ENCODE data around the gene AQP6. TPM values are rescaled to one million over a fixed set of nuclear protein-coding genes. Genes with fewer than 3 reads are reported as not detected.
A peak's percentile ranks its signal among the peaks of the same experiment; 100 is the strongest.

The AQP6 gene
- total RNA-seq, 2 experiments from 2014 or later: not detected

DNA sequence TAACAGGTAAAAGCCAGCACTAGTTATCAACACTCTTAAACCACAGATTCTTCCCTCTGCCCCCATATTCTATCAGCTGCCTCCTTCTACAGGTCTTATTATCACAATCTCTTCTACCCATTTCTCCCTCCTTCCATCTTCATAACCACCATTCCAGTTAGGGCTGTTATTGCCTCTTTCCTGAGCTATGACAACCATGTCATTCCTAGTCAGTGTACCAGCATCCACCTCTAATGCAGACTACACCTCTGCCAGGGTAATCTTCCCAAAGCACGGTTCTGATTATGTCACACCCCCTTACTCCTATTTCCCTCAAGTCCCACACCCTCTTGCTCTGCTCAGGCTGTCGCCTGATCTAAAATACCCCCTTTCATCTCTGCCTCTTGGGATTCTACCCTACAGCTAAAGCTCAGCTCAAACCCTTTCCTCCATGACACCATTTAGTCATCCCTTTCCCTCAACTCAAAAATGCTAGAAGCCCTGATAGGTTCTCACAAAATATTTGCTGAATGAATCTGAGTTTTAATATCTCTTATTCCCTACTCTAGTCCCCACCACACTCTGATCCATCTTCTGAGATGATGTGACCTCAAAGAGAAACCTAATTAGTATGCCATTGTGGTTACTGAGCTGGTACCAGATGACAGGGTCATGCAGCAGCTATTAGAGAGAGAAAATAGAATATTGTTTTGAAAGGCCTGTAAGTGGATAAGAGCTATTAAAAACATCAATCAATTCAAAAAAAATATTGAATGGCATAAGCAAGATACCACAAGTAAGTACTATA, 40.8 kb downstream of the AQP6 start:
- no peaks in the 10 kb centered on the region for H3K27me3 Mint-ChIP-seq
- peaks cover 24% of the 10 kb centered on the region for H3K4me1 Mint-ChIP-seq
- no peaks in the 10 kb centered on the region for H3K9me3 Mint-ChIP-seq (ENCODE audit: low read depth)
- CTCF ChIA-PET: interaction anchor here (0.6 to 3.5 kb wide), 6 partner anchors 20 to 68 kb away, joined by 3 to 18 read pairs (median 4); no protein-coding TSS in a partner anchor
- H3K27ac Mint-ChIP-seq: no peak overlapping the region
- H3K4me3 Mint-ChIP-seq: no peak overlapping the region
- no peak for DNase-seq
- ATAC-seq: peak; percentile 60
- peaks cover 39% of the 10 kb centered on the region for H3K36me3 Mint-ChIP-seq

DNA sequence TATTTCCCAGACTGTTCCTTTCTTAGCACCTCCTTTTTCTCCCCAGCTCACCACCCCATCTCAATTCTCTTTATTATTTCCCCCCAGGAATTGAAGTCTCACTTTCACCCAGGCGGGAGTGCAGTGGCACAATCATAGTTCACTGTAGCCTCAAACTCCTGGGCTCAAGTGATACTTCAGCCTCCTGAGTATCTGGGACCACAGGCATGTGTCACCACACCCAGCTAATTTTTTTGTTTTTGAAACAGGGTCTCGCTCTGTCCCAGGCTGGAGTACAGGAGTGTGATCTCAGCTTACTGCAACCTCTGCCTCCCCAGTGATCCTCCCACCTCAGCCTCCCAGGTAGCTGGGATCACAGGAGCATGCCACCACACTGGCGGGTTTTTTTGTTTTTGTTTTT, 41.6 kb downstream of the AQP6 start:
- Mint-ChIP-seq H3K27me3 (no peaks in the 10 kb centered on the region), H3K36me3 (peaks cover 41% of the 10 kb centered on the region), H3K9me3 (ENCODE audit: low read depth) (no peaks in the 10 kb centered on the region), H3K4me3 (no peak overlapping the region), H3K27ac (peak overlapping the region; percentile 57), H3K4me1 (peaks cover 30% of the 10 kb centered on the region)
- DNase-seq: no peak
- CTCF ChIA-PET: interaction anchor here (0.6 to 3.5 kb wide), 5 partner anchors 21 to 854 kb away, joined by 3 to 18 read pairs (median 4); no protein-coding TSS in a partner anchor
- no peak for ATAC-seq

DNA sequence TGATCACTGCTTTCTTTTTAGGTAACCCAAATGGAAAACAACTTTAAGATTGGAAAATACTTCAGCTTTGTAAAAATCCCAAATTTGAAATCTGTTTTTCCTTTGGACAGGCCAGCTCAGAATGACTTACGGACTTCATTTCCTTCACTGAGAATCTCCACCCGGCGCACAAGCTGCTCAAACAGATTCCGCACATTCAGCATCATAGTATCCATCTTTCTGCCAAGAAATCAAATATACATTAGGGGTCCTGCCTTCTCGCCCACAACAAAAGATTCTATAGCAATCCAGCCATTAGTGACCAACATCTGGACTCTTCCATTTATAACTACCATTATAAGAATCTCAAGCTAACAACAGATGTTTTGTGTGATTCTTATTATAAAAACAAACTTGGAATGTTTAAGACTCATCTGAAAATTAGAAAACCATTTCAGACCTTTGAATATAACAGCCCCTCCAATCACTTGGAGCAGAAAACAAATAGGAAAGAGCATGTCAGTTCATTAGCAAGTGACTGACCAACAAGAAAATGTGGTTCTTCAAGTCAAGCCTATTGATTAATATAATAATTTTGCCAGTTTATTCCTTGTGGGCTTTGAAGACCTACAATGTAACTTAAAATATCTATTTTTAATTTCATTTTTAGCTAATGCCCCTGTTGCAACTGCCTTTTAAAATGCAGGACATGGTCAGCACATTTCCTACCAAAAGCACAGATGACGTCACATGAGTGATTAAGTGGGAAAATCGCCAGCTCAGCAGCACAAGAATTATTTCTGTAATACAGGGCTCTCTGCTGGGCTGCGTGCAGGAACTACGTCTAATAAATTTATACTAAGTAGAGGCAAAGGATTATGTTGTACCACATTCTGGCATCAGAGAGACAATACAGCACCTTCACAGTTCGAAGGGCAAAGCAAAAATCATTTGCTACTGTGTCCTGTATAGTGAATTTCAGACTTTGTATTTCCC, 44.0 kb downstream of the AQP6 start:
- Mint-ChIP-seq H3K4me1 (peaks cover 36% of the 10 kb centered on the region), H3K27ac (no peak overlapping the region), H3K36me3 (peaks cover 42% of the 10 kb centered on the region), H3K4me3 (no peak overlapping the region), H3K9me3 (ENCODE audit: low read depth) (no peaks in the 10 kb centered on the region), H3K27me3 (no peaks in the 10 kb centered on the region)
- ATAC-seq (no peak), DNase-seq (no peak)
- CTCF ChIA-PET: interaction anchor here (0.9 to 3.5 kb wide), 6 partner anchors 12 to 150 kb away, joined by 3 to 18 read pairs (median 4); no protein-coding TSS in a partner anchor

DNA sequence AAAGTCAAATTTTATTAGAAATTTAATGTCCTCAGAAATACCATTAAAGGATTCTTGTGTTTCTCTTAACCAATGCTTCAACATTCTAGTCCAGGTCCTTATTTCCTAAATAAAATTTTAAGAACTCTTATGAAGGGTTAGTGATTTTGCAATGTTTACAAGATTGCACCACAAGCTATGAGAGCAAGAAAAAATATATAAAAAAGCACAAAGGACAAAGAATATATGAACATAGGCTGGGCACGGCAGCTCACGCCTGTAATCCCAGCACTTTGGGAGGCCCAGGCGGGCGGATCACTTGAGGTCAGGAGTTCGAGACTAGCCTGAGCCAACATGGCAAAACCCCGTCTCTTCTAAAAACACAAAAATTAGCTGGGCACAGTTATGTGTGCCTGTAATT, 44.9 kb downstream of the AQP6 start:
- peaks cover 39% of the 10 kb centered on the region for H3K4me1 Mint-ChIP-seq
- no peak overlapping the region for H3K4me3 Mint-ChIP-seq
- H3K36me3 Mint-ChIP-seq: peaks cover 47% of the 10 kb centered on the region
- H3K9me3 Mint-ChIP-seq (ENCODE audit: low read depth): no peaks in the 10 kb centered on the region
- H3K27me3 Mint-ChIP-seq: no peaks in the 10 kb centered on the region
- ATAC-seq (no peak), DNase-seq (no peak)
- CTCF ChIA-PET: interaction anchor here (0.7 to 2.6 kb wide), 8 partner anchors 12 to 240 kb away, joined by 3 to 12 read pairs (median 5); partner anchors contain the start of gene COX14
- no peak overlapping the region for H3K27ac Mint-ChIP-seq

DNA sequence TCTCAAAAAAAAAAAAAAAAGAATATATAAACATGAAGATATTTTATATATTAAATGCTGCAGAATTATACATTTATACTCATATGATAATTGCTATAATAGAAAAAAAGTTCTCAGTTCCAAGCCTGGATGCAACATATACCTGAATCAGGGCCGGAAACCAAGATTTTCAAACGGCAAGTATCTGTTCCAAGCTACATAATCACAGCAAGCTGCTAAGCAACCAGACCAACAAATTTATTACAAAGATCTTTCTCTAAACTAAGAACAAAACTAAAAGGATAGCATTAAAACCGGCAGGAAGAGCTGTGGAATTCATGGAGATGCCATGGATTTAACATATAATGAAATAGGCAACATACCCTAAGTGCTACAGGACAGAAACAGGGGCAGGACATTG, 45.4 kb downstream of the AQP6 start:
- H3K36me3 Mint-ChIP-seq: peaks cover 51% of the 10 kb centered on the region
- no peaks in the 10 kb centered on the region for H3K27me3 Mint-ChIP-seq
- H3K27ac Mint-ChIP-seq: no peak overlapping the region

DNA sequence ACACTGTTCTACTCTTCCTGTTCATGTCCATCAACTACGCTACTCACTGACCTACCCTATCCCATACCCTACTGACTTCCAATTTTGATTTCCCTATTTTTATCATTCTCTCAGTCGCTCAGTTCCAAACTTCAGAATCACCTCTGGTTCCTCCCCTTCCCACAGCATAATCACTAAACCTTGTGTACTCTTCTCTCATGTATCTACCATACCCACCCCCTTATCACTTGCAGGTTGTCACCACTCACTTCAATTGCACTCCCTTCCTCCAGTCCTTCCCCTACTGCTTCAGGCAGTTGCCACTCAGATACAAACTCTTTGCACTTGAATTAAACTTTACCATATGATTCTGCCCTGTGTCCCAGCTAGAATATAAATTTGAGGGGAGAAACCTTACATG, 46.2 kb downstream of the AQP6 start:
- ATAC-seq: no peak
- Mint-ChIP-seq H3K36me3 (peaks cover 49% of the 10 kb centered on the region), H3K27me3 (no peaks in the 10 kb centered on the region), H3K27ac (no peak overlapping the region), H3K4me3 (no peak overlapping the region), H3K4me1 (peaks cover 43% of the 10 kb centered on the region), H3K9me3 (ENCODE audit: low read depth) (no peaks in the 10 kb centered on the region)
- no peak for DNase-seq
- CTCF ChIA-PET: interaction anchor here (1.2 to 2.6 kb wide), 4 partner anchors 21 to 93 kb away, joined by 4 to 12 read pairs (median 8); partner anchors contain the start of gene COX14

More for the DNA sequence above, 45.4 kb downstream of the AQP6 start:
- CTCF ChIA-PET: interaction anchor here (0.7 to 2.6 kb wide), 7 partner anchors 13 to 240 kb away, joined by 3 to 12 read pairs (median 4); partner anchors contain the start of gene COX14
- Mint-ChIP-seq H3K4me1 (peaks cover 44% of the 10 kb centered on the region), H3K4me3 (no peak overlapping the region), H3K9me3 (ENCODE audit: low read depth) (no peaks in the 10 kb centered on the region)
- ATAC-seq (no peak), DNase-seq (no peak)

DNA sequence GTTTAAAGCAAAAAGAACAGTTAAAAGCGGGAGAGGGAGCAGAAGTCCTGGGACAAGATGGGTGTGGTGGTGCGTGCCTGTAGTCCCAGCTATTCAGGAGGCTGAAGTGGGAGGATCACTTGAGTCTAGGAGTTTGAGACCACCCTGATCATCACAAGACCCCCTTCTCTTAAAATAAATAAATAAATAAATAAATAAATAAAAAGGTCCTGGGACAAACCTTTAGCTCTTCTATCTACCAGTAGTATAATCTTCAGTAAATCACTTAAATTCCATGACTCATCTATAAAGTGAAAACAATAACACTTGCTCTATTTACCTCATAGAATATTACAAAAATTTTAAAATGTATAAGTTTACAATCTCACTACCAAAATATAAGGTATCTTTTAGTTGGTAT, 46.8 kb downstream of the AQP6 start:
- no peak overlapping the region for H3K27ac Mint-ChIP-seq
- peaks cover 41% of the 10 kb centered on the region for H3K4me1 Mint-ChIP-seq
- CTCF ChIA-PET: interaction anchor here (1.9 to 2.0 kb wide), 2 partner anchors 20 to 25 kb away, joined by 6 to 11 read pairs; no protein-coding TSS in a partner anchor
- no peak overlapping the region for H3K4me3 Mint-ChIP-seq
- no peaks in the 10 kb centered on the region for H3K27me3 Mint-ChIP-seq
- H3K36me3 Mint-ChIP-seq: peaks cover 49% of the 10 kb centered on the region
- ATAC-seq (no peak), DNase-seq (no peak)
- H3K9me3 Mint-ChIP-seq (ENCODE audit: low read depth): no peaks in the 10 kb centered on the region

DNA sequence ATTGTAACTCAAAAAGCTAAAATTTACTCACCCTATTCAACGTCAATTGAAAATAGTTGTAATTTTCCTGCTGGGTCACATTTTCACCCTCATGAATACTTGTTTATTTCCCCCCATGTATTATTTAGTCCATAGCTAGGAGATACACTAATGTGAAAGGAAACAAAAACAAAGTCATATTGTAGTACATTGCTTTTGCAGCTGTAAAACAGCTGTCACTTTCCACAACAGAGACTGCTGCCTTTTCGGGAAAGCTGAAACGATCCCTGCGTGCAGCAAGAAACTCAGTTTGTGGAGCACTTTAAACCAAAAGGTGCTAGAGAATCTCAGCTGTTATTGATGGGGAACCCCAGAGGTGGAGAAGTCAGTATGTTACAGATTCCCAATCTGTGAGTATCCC, 48.3 kb downstream of the AQP6 start:
- H3K36me3 Mint-ChIP-seq: peaks cover 49% of the 10 kb centered on the region
- H3K4me1 Mint-ChIP-seq: peaks cover 46% of the 10 kb centered on the region
- ATAC-seq: no peak
- no peak overlapping the region for H3K4me3 Mint-ChIP-seq
- H3K27ac Mint-ChIP-seq: no peak overlapping the region
- CTCF ChIA-PET: interaction anchor here (0.8 to 1.2 kb wide), 2 partner anchors 18 to 54 kb away, joined by 4 to 6 read pairs; no protein-coding TSS in a partner anchor
- H3K27me3 Mint-ChIP-seq: no peaks in the 10 kb centered on the region
- no peaks in the 10 kb centered on the region for H3K9me3 Mint-ChIP-seq (ENCODE audit: low read depth)
- DNase-seq: no peak

DNA sequence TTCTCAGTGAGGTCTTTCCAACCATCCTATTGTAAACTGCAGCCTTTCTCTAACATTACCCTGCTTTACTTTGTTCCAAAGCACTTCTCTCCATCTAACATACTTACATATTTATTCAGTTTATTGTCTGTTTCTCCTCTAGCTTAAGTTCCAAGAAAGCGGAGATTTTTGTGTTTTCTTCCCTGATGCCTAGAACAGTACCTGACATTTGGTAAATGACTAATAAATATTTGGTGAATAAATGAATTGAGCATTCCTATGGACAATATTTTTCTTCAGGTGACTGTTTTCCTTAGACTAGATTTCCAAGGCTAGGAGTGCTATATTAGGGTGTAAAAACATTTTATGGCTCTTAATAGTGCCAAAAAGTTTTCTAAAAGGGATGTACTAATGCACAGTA, 50.2 kb downstream of the AQP6 start:
- Mint-ChIP-seq H3K27me3 (no peaks in the 10 kb centered on the region), H3K9me3 (ENCODE audit: low read depth) (no peaks in the 10 kb centered on the region), H3K27ac (no peak overlapping the region), H3K4me3 (no peak overlapping the region), H3K4me1 (peaks cover 48% of the 10 kb centered on the region), H3K36me3 (peaks cover 45% of the 10 kb centered on the region)
- CTCF ChIA-PET: interaction anchor here (1.4 kb wide), 1 partner anchor 16 kb away, joined by 4 read pairs; no protein-coding TSS in a partner anchor
- DNase-seq (no peak), ATAC-seq (no peak)

DNA sequence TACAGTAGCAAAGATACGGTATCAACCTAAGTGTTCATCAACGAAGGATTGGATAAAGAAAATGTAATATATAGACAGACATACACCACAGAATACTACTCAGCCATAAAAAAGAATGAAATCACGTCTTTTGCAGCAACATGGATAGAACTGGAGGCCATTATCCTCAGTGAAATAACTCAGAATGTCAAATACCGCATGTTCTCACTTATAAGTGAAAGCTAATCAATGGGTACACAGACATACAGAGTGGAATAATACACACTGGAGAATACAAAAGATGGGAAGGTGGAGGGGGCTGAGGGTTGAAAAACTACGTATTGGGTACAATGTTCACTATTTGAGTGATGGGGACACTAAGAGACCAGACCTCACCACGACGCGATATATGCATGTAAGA, 51.5 kb downstream of the AQP6 start:
- no peaks in the 10 kb centered on the region for H3K27me3 Mint-ChIP-seq
- H3K27ac Mint-ChIP-seq: peak overlapping the region; percentile 96
- CTCF ChIA-PET: interaction anchor here (1.0 to 7.1 kb wide), 3 partner anchors 15 to 56 kb away, joined by 3 to 44 read pairs (median 18); no protein-coding TSS in a partner anchor
- peaks cover 39% of the 10 kb centered on the region for H3K36me3 Mint-ChIP-seq
- peak overlapping the region; percentile 91 for H3K4me3 Mint-ChIP-seq
- no peaks in the 10 kb centered on the region for H3K9me3 Mint-ChIP-seq (ENCODE audit: low read depth)
- peaks cover 40% of the 10 kb centered on the region for H3K4me1 Mint-ChIP-seq
- DNase-seq (no peak), ATAC-seq (no peak)

DNA sequence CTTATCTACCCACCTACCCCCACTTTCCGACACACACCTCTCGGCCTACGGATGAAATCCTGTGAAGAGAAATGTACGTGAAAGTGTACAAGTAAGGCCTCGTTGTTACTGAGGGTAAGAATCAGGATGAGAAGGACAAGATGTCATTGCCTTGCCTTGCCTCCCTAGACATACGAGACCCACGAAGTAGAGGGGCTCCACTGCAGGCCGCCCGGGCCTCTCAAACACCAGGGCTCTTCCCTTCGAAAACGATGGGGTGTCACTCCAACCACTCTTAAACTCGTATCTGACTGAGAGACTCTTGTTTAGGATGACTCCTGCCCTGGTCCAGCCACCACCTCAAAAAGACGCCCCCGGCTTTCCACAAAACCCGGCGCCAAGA, 52.0 kb downstream of the AQP6 start:
- DNase-seq (no peak), ATAC-seq (peak; percentile 38)
- Mint-ChIP-seq H3K4me3 (peak overlapping the region; percentile 91), H3K36me3 (peaks cover 38% of the 10 kb centered on the region), H3K4me1 (peaks cover 38% of the 10 kb centered on the region), H3K27ac (peak overlapping the region; percentile 96), H3K9me3 (ENCODE audit: low read depth) (no peaks in the 10 kb centered on the region), H3K27me3 (no peaks in the 10 kb centered on the region)
- CTCF ChIA-PET: interaction anchor here (0.9 to 7.1 kb wide), 10 partner anchors 14 to 79 kb away, joined by 3 to 44 read pairs (median 4); no protein-coding TSS in a partner anchor

DNA sequence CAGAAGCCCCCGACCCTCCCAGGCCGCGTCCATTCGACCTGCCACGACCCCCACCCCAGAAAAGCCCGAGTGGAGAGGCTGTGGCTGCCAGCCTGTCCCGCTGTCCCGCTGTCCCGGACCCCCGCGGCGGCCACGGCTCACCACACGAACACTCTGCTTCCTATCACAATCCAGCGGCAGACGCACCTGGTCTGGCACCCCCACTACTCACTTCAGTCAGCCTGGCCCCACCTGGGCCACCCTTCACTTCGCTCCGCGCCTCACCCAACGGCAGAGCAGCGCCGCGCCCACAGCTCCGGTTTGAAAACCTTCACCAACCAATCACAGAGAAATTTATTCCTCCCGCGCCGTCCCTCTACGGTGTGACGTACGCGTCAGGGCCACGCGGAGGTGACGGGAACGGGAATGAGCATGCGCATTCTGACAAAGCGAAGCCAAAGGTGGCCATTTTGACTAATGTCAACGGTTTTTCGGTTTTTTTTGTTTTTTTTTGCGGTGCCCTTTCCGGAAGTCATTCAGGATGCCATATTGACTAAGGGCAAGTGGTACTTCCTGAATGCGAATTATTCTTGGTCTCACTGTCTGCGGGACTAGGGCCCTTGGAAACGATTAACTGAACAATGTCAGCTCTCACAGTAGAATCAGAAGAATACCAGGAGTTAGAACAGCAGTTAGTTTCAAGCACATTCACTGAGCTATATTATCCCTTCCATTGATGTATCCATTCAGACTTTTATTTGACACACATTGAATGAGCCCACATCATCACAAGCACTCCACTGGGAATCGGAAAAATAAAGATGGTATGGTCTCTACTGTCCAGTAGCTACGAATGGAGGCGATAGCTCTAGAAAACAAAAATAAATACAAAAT, 52.7 kb downstream of the AQP6 start, which contains the start of gene RACGAP1:
TSS of gene RACGAP1 (minus strand) at position 308 of the 873 bp plus-strand sequence. CDS start 8,779 bp downstream, outside the sequence.
- Mint-ChIP-seq H3K4me3 (peak within 1 kb of the TSS; percentile 91), H3K36me3 (peaks cover 38% of the 10 kb centered on the region), H3K4me1 (peaks cover 38% of the 10 kb centered on the region), H3K9me3 (ENCODE audit: low read depth) (no peaks in the 10 kb centered on the region), H3K27me3 (no peaks in the 10 kb centered on the region), H3K27ac (peak within 1 kb of the TSS; percentile 96)
- DNase-seq: peak; percentile 99
- peak; percentile 98 for ATAC-seq
- CTCF ChIA-PET: interaction anchor here (0.9 to 7.1 kb wide), 13 partner anchors 11 to 284 kb away, joined by 3 to 44 read pairs (median 4); partner anchors contain the start of gene TMBIM6

All from activated CD8-positive, alpha-beta memory T cell treated with anti-CD3 and anti-CD28 coated beads, Interleukin-2, amount 10 ng/mL, durations not matched to agents 7 days and 5 days (primary cell).